ENCODE results near the gene CXCL17. TPM values are rescaled to one million over a fixed set of nuclear protein-coding genes. Genes with fewer than 3 reads are reported as not detected.

Gene CXCL17
- total RNA-seq, 1 donor from 2014 or later: not detected

GRCh38 chr19:42396381-42397262, 46.1 kb downstream of the CXCL17 start:
- Mint-ChIP-seq H3K9me3 (no peaks in the 10 kb centered on the region), H3K4me1 (peaks cover 52% of the 10 kb centered on the region), H3K36me3 (ENCODE audit: low read depth) (no peaks in the 10 kb centered on the region), H3K4me3 (peak overlapping the region; percentile 95), H3K27ac (ENCODE audit: unreplicated experiment) (peak overlapping the region; percentile 96), H3K27me3 (ENCODE audit: low read depth) (peaks cover 24% of the 10 kb centered on the region)
- no peak for TF ChIP-seq CTCF (conservative IDR thresholded peaks at IDR 0.05)
- DNase-seq (ENCODE audit: low read depth, low spot score): peak; percentile 98

GRCh38 chr19:42394751-42395150, 48.0 kb downstream of the CXCL17 start:
- Mint-ChIP-seq H3K27ac (ENCODE audit: unreplicated experiment) (peak overlapping the region; percentile 37), H3K27me3 (ENCODE audit: low read depth) (peaks cover 35% of the 10 kb centered on the region), H3K4me3 (peak overlapping the region; percentile 58), H3K36me3 (ENCODE audit: low read depth) (no peaks in the 10 kb centered on the region), H3K4me1 (peaks cover 40% of the 10 kb centered on the region), H3K9me3 (no peaks in the 10 kb centered on the region)
- TF ChIP-seq CTCF (conservative IDR thresholded peaks at IDR 0.05): no peak
- DNase-seq (ENCODE audit: low read depth, low spot score): no peak

GRCh38 chr19:42392165-42392564, 50.6 kb downstream of the CXCL17 start:
- H3K36me3 Mint-ChIP-seq (ENCODE audit: low read depth): no peaks in the 10 kb centered on the region
- peaks cover 46% of the 10 kb centered on the region for H3K27me3 Mint-ChIP-seq (ENCODE audit: low read depth)
- H3K4me1 Mint-ChIP-seq: peaks cover 25% of the 10 kb centered on the region
- no peaks in the 10 kb centered on the region for H3K9me3 Mint-ChIP-seq
- no peak for DNase-seq (ENCODE audit: low read depth, low spot score)
- H3K27ac Mint-ChIP-seq (ENCODE audit: unreplicated experiment): no peak overlapping the region
- H3K4me3 Mint-ChIP-seq: no peak overlapping the region
- TF ChIP-seq CTCF (conservative IDR thresholded peaks at IDR 0.05): no peak

- peaks cover 51% of the 10 kb centered on the region for H3K27me3 Mint-ChIP-seq (ENCODE audit: low read depth)
- no peak for TF ChIP-seq CTCF (conservative IDR thresholded peaks at IDR 0.05)
- H3K9me3 Mint-ChIP-seq: no peaks in the 10 kb centered on the region
- no peak within 1 kb of the TSS for H3K4me3 Mint-ChIP-seq
- DNase-seq (ENCODE audit: low read depth, low spot score): no peak
- peaks cover 13% of the 10 kb centered on the region for H3K4me1 Mint-ChIP-seq
- H3K36me3 Mint-ChIP-seq (ENCODE audit: low read depth): no peaks in the 10 kb centered on the region
- no peak within 1 kb of the TSS for H3K27ac Mint-ChIP-seq (ENCODE audit: unreplicated experiment)
These were observed 52.8 kb downstream of the CXCL17 start, which contains the start of gene CNFN for GRCh38 chr19:42389899-42390298. TSS of gene CNFN (minus strand) at chr19:42390297. CDS start at chr19:42389037, 1,260 bp downstream.

- Mint-ChIP-seq H3K27ac (ENCODE audit: unreplicated experiment) (no peak overlapping the region), H3K4me3 (no peak overlapping the region), H3K4me1 (peaks cover 11% of the 10 kb centered on the region), H3K9me3 (no peaks in the 10 kb centered on the region), H3K27me3 (ENCODE audit: low read depth) (peaks cover 49% of the 10 kb centered on the region), H3K36me3 (ENCODE audit: low read depth) (no peaks in the 10 kb centered on the region)
- TF ChIP-seq CTCF (conservative IDR thresholded peaks at IDR 0.05): no peak
- DNase-seq (ENCODE audit: low read depth, low spot score): no peak
These were observed 53.8 kb downstream of the CXCL17 start for GRCh38 chr19:42388851-42389489.
